Peyer's patch (tissue), 4 donors: ENCODE measurements around the gene MAP3K19. TPM values are rescaled to one million over a fixed set of nuclear protein-coding genes. Genes with fewer than 3 reads are reported as not detected.

Source experiments
- DNase-seq, 3 donors: peaks; one replicate each; pipeline ENCODE4 v3.0.0-alpha.2; 2017 to 2019
- H3K27ac ChIP-seq, 4 donors: fragments of 200-600 bp; sonication (generic); one replicate each; pipeline ENCODE4 v1.5.1; 2016 to 2019
- H3K27me3 ChIP-seq, 2 donors: fragments of 200-600 bp; sonication (generic); one replicate each; pipeline ENCODE4 v1.5.1; 2019
- H3K36me3 ChIP-seq, 3 donors: fragments of 200-600 bp; sonication (generic); one replicate each; pipeline ENCODE4 v1.5.1; 2016 to 2019
- H3K4me1 ChIP-seq, 4 donors: fragments of 200-600 bp; sonication (generic); one replicate each; pipeline ENCODE4 v1.5.1; 2016 to 2019
- H3K4me3 ChIP-seq, 4 donors: fragments of 200-600 bp; sonication (generic); 1 replicate in 3 of 4; 2 replicates in 1 of 4; pipeline ENCODE4 v1.5.1; 2016 to 2019; ENCODE audit warnings: mild to moderate bottlenecking in 1 of 4
- H3K9me3 ChIP-seq, 4 donors: fragments of 200-600 bp; sonication (generic); one replicate each; pipeline ENCODE4 v1.5.1; 2016 to 2019; ENCODE audit warnings: mild to moderate bottlenecking in 1 of 4
- CTCF ChIP-seq, 6 experiments: fragments of 450-650 bp in 4 of 6; fragments of 200-600 bp in 2 of 6; sonication (generic) in 1 of 6; IDR thresholded peaks; one replicate each; pipeline ENCODE4 v1.5.1; 2017 to 2019; ENCODE audit warnings: antibody characterized with exemption in 6 of 6, mild to moderate bottlenecking in 3 of 6, moderate library complexity in 1 of 6
- POLR2A ChIP-seq, 2 donors: fragments of 450-650 bp; IDR thresholded peaks; one replicate each; pipeline ENCODE4 v1.5.1; 2017; ENCODE audit warnings: antibody characterized with exemption in 2 of 2, mild to moderate bottlenecking in 2 of 2, moderate library complexity in 2 of 2
- total RNA-seq, 4 donors: library from RNA; depleted of rRNA; stranded (reverse); fragments of >200 nt; gene quantifications; one replicate each; pipeline ENCODE4 v1.1.0, GENCODE V29; 2016

MAP3K19 gene
- total RNA-seq, 4 donors from 2014 or later: not detected

GRCh38 chr2:134950886-134951285, 96.4 kb downstream of the MAP3K19 start:
- Histone ChIP-seq H3K4me3 (no peak overlapping the region), H3K27me3 (no peaks in the 10 kb centered on the region), H3K9me3 (no peaks in the 10 kb centered on the region), H3K36me3 (peaks cover 0 to 90% (median 0%) of the 10 kb centered on the region in 3 donors), H3K27ac (no peak overlapping the region), H3K4me1 (no peaks in the 10 kb centered on the region)
- TF ChIP-seq POLR2A (IDR thresholded peaks at IDR 0.05) (no peak), CTCF (IDR thresholded peaks at IDR 0.05) (no peak)
- DNase-seq: no peak

GRCh38 chr2:134949981-134950708, 97.1 kb downstream of the MAP3K19 start:
- TF ChIP-seq POLR2A (IDR thresholded peaks at IDR 0.05) (no peak), CTCF (IDR thresholded peaks at IDR 0.05) (no peak)
- peaks cover 0 to 87% (median 0%) of the 10 kb centered on the region in 3 donors for H3K36me3 ChIP-seq

GRCh38 chr2:134946073-134946472, 101.2 kb downstream of the MAP3K19 start:
- no peak for DNase-seq
- Histone ChIP-seq H3K4me1 (no peaks in the 10 kb centered on the region), H3K27ac (no peak overlapping the region), H3K9me3 (no peaks in the 10 kb centered on the region), H3K36me3 (peaks cover 0 to 66% (median 0%) of the 10 kb centered on the region in 3 donors), H3K27me3 (no peaks in the 10 kb centered on the region), H3K4me3 (no peak overlapping the region)
- TF ChIP-seq CTCF (IDR thresholded peaks at IDR 0.05): no peak
- no peak for TF ChIP-seq POLR2A (IDR thresholded peaks at IDR 0.05)

More at GRCh38 chr2:134949981-134950708, 97.1 kb downstream of the MAP3K19 start:
- no peaks in the 10 kb centered on the region for H3K4me1 ChIP-seq
- no peak overlapping the region for H3K27ac ChIP-seq
- no peaks in the 10 kb centered on the region for H3K27me3 ChIP-seq
- DNase-seq: no peak
- H3K9me3 ChIP-seq: no peaks in the 10 kb centered on the region
- no peak overlapping the region for H3K4me3 ChIP-seq

- H3K27ac ChIP-seq: no peak overlapping the region
- H3K4me1 ChIP-seq: no peaks in the 10 kb centered on the region
- peaks cover 0 to 68% (median 0%) of the 10 kb centered on the region in 3 donors for H3K36me3 ChIP-seq
- no peaks in the 10 kb centered on the region for H3K9me3 ChIP-seq
- no peak for TF ChIP-seq POLR2A (IDR thresholded peaks at IDR 0.05)
- TF ChIP-seq CTCF (IDR thresholded peaks at IDR 0.05): no peak
- DNase-seq: no peak
- H3K27me3 ChIP-seq: no peaks in the 10 kb centered on the region
- H3K4me3 ChIP-seq: no peak overlapping the region
Measured at GRCh38 chr2:134944975-134945374, 102.3 kb downstream of the MAP3K19 start.

- Histone ChIP-seq H3K4me1 (no peaks in the 10 kb centered on the region), H3K4me3 (no peak overlapping the region), H3K27ac (no peak overlapping the region), H3K36me3 (peaks cover 0 to 70% (median 0%) of the 10 kb centered on the region in 3 donors), H3K27me3 (no peaks in the 10 kb centered on the region), H3K9me3 (no peaks in the 10 kb centered on the region)
- TF ChIP-seq CTCF (IDR thresholded peaks at IDR 0.05) (no peak), POLR2A (IDR thresholded peaks at IDR 0.05) (no peak)
- no peak for DNase-seq
Measured at GRCh38 chr2:134943540-134943939, 103.7 kb downstream of the MAP3K19 start.
